K562 (cell line): ENCODE results near the gene KITLG.

Source experiments
- EP300 ChIP-seq: IDR thresholded peaks from 2 replicates; pipeline ENCODE4 v1.6.1; 2012; ENCODE audit warnings: low read length, improper control_type of control experiment
- FOXA3 ChIP-seq, 2 experiments: fragments of 450-650 bp in 1 of 2; sonication (generic) in 1 of 2; formaldehyde crosslinking; IDR thresholded peaks in 1 of 2; conservative IDR thresholded peaks in 1 of 2; 2 replicates each; pipeline versions ENCODE4 v1.4.0 to v1.8.0; 2020 to 2022; ENCODE audit warnings: mild to moderate bottlenecking in 2 of 2, missing genetic modification reagents in 1 of 2
- MTA1 ChIP-seq: fragments of 450-650 bp; IDR thresholded peaks from 2 replicates; pipeline ENCODE4 v1.6.1; 2017; ENCODE audit warnings: borderline replicate concordance

- TF ChIP-seq FOXA3 (CRISPR knock-in tag; conservative IDR thresholded peaks at IDR 0.05 in 1 of 2, IDR thresholded peaks at IDR 0.05 in 1 of 2): no peak
- no peak for TF ChIP-seq MTA1
- no peak for TF ChIP-seq EP300
Observed at GRCh38 chr12:88575361-88575970, 4.8 kb downstream of the KITLG start.
